ENCODE results near the gene TBC1D13.

DNA sequence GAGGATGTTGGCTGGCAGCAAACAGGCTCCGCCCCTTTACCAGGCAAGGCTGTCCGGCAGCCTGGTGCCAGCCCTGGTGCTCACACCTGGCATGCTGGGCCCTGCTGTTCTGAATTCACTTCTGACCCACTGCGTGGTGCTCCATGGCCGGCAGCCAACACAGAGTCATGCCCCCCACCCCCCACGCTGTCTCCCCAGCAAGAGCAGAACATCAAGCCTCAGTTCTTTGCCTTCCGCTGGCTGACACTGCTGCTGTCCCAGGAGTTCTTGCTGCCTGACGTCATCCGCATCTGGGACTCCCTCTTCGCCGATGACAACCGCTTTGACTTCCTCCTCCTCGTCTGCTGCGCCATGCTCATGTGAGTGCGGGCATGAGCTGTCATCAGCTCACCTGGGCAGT is 18.6 kb downstream of the TBC1D13 start:
- TF ChIP-seq CTCF (conservative IDR thresholded peaks at IDR 0.05; ENCODE audit: low read depth in 2 of 2) (no peak), ZNF331 (CRISPR knock-in tag; IDR thresholded peaks at IDR 0.05; ENCODE audit: low read depth) (no peak), POLR2AphosphoS5 (IDR thresholded peaks at IDR 0.05; ENCODE audit: low read depth) (no peak), EZH2 (IDR thresholded peaks at IDR 0.05; ENCODE audit: low read depth, unreplicated experiment) (no peak), NANOG (IDR thresholded peaks at IDR 0.05; ENCODE audit: borderline replicate concordance) (no peak), CREB1 (CRISPR knock-in tag; IDR thresholded peaks at IDR 0.05; ENCODE audit: low read depth) (no peak), EZH2phosphoT487 (IDR thresholded peaks at IDR 0.05; ENCODE audit: unreplicated experiment) (no peak)
- TF ChIP-seq, protein P1, sequence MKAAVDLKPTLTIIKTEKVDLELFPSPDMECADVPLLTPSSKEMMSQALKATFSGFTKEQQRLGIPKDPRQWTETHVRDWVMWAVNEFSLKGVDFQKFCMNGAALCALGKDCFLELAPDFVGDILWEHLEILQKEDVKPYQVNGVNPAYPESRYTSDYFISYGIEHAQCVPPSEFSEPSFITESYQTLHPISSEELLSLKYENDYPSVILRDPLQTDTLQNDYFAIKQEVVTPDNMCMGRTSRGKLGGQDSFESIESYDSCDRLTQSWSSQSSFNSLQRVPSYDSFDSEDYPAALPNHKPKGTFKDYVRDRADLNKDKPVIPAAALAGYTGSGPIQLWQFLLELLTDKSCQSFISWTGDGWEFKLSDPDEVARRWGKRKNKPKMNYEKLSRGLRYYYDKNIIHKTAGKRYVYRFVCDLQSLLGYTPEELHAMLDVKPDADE (IDR thresholded peaks at IDR 0.05), result no peak
- TF ChIP-seq, protein P2, sequence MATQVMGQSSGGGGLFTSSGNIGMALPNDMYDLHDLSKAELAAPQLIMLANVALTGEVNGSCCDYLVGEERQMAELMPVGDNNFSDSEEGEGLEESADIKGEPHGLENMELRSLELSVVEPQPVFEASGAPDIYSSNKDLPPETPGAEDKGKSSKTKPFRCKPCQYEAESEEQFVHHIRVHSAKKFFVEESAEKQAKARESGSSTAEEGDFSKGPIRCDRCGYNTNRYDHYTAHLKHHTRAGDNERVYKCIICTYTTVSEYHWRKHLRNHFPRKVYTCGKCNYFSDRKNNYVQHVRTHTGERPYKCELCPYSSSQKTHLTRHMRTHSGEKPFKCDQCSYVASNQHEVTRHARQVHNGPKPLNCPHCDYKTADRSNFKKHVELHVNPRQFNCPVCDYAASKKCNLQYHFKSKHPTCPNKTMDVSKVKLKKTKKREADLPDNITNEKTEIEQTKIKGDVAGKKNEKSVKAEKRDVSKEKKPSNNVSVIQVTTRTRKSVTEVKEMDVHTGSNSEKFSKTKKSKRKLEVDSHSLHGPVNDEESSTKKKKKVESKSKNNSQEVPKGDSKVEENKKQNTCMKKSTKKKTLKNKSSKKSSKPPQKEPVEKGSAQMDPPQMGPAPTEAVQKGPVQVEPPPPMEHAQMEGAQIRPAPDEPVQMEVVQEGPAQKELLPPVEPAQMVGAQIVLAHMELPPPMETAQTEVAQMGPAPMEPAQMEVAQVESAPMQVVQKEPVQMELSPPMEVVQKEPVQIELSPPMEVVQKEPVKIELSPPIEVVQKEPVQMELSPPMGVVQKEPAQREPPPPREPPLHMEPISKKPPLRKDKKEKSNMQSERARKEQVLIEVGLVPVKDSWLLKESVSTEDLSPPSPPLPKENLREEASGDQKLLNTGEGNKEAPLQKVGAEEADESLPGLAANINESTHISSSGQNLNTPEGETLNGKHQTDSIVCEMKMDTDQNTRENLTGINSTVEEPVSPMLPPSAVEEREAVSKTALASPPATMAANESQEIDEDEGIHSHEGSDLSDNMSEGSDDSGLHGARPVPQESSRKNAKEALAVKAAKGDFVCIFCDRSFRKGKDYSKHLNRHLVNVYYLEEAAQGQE (IDR thresholded peaks at IDR 0.05; ENCODE audit: unreplicated experiment), result no peak
